GM12873 (cell line): ENCODE data around the gene CDT1.

Experiments
- CTCF ChIP-seq: IDR thresholded peaks from 2 replicates; pipeline ENCODE4 v1.5.1; 2012; ENCODE audit warnings: low read depth, mild to moderate bottlenecking, moderate library complexity, low read length, control low read depth; ENCODE audit not compliant: insufficient read depth; ENCODE audit errors: missing control alignments

Gene CDT1

GRCh38 chr16:88782454-88783390 lies 20.9 kb upstream of the CDT1 start:
- no peak for TF ChIP-seq CTCF

GRCh38 chr16:88783391-88784073 lies 20.1 kb upstream of the CDT1 start:
- TF ChIP-seq CTCF: no peak

- peak; percentile 58 for TF ChIP-seq CTCF
Observed at GRCh38 chr16:88784074-88784855, 19.3 kb upstream of the CDT1 start.

- TF ChIP-seq CTCF: no peak
Observed at GRCh38 chr16:88784856-88785105, 18.8 kb upstream of the CDT1 start.

- peak; percentile 79 for TF ChIP-seq CTCF
Observed at GRCh38 chr16:88785106-88785924, 18.3 kb upstream of the CDT1 start, which contains the start of gene PIEZO1. PIEZO1 (minus strand) TSS chr16:88785220; CDS start chr16:88784964, 256 bp downstream.

- no peak for TF ChIP-seq CTCF
Observed at GRCh38 chr16:88787579-88788314, 15.8 kb upstream of the CDT1 start.
